Tibial nerve (tissue), 4 donors: ENCODE measurements around the gene ATP4A. TPM values are rescaled to one million over a fixed set of nuclear protein-coding genes. Genes with fewer than 3 reads are reported as not detected.
A peak's percentile ranks its signal among the peaks of the same experiment; 100 is the strongest.

ENCODE experiments used
- DNase-seq, 2 donors: peaks; one replicate each; pipeline ENCODE4 v3.0.0-alpha.2; 2019; ENCODE audit warnings: low spot score in 2 of 2
- H3K27ac ChIP-seq, 4 donors: fragments of 200-600 bp; sonication (generic) in 3 of 4; one replicate each; pipeline ENCODE4 v1.5.1; 2017 to 2019; ENCODE audit warnings: mild to moderate bottlenecking in 1 of 4
- H3K27me3 ChIP-seq, 2 donors: fragments of 200-600 bp; sonication (generic) in 1 of 2; one replicate each; pipeline versions ENCODE4 v1.5.1 to v1.6.0; 2017 to 2019
- H3K36me3 ChIP-seq, 3 donors: fragments of 200-600 bp; sonication (generic); one replicate each; pipeline ENCODE4 v1.5.1; 2018 to 2019
- H3K4me1 ChIP-seq, 4 donors: fragments of 200-600 bp; sonication (generic) in 3 of 4; one replicate each; pipeline ENCODE4 v1.5.1; 2017 to 2019
- H3K4me3 ChIP-seq, 4 donors: fragments of 200-600 bp; sonication (generic) in 3 of 4; one replicate each; pipeline ENCODE4 v1.5.1; 2017 to 2019; ENCODE audit warnings: mild to moderate bottlenecking in 1 of 4, moderate library complexity in 1 of 4
- H3K9me3 ChIP-seq, 4 donors: fragments of 200-600 bp; sonication (generic) in 3 of 4; one replicate each; pipeline ENCODE4 v1.5.1; 2017 to 2019
- EP300 ChIP-seq, 2 donors: sonication (generic); formaldehyde crosslinking; IDR thresholded peaks; one replicate each; pipeline ENCODE4 v1.6.1; 2017; ENCODE audit warnings: antibody characterized with exemption in 2 of 2, mild to moderate bottlenecking in 1 of 2
- POLR2A ChIP-seq, 2 donors: fragments of 450-650 bp; IDR thresholded peaks; one replicate each; pipeline ENCODE4 v1.6.1; 2017; ENCODE audit warnings: antibody characterized with exemption in 2 of 2, mild to moderate bottlenecking in 2 of 2, moderate library complexity in 2 of 2
- WGBS, 2 donors: methylation state at CpG; one replicate each; pipeline ENCODE4 v1.1.5; 2018; 5-methylcytosine and 5-hydroxymethylcytosine counted together
- total RNA-seq, 4 donors: library from RNA; depleted of rRNA; stranded (reverse); fragments of >200 nt; gene quantifications; one replicate each; pipeline ENCODE4 v1.1.0, GENCODE V29; 2016
- TF ChIP-seq, protein P1 (sequence below), 5 experiments: fragments of 200-600 bp in 3 of 5; fragments of 450-650 bp in 2 of 5; sonication (generic) in 3 of 5; IDR thresholded peaks; one replicate each; pipeline ENCODE4 v1.5.1; 2016 to 2019; ENCODE audit warnings: antibody characterized with exemption in 5 of 5, mild to moderate bottlenecking in 3 of 5, moderate library complexity in 2 of 5

Gene ATP4A
- total RNA-seq, 4 donors from 2014 or later, result 0.63 TPM; not detected in 3

DNA sequence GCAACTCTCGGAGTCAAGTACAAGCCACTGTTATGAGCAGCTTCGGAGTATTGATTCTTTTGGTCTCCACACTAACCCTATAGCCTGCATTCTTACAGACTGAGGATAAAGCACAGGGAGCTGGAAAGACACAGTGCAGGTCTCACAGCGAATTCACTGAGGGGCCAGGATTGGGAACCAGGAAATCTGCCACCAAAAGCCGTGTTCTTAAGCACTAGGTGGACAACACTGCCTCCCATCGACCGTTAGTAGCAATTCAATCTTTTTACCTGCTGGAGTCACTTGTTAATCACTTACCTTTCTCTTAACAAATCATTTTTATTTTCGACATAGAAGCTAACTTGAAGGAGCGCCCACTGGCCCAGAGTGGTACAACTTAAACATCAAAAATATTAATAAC is 28.8 kb upstream of the ATP4A start:
- H3K4me1 ChIP-seq, result no peaks in the 10 kb centered on the region
- H3K27me3 ChIP-seq, result peaks cover 0 to 6% of the 10 kb centered on the region in 2 donors
- 27 to 32% methylated on average over 8 of the region's 8 CpGs for WGBS, 2 donors
- no peak overlapping the region for H3K4me3 ChIP-seq
- no peak overlapping the region for H3K27ac ChIP-seq
- H3K36me3 ChIP-seq, result no peaks in the 10 kb centered on the region
- DNase-seq, result no peak
- TF ChIP-seq, protein P1, sequence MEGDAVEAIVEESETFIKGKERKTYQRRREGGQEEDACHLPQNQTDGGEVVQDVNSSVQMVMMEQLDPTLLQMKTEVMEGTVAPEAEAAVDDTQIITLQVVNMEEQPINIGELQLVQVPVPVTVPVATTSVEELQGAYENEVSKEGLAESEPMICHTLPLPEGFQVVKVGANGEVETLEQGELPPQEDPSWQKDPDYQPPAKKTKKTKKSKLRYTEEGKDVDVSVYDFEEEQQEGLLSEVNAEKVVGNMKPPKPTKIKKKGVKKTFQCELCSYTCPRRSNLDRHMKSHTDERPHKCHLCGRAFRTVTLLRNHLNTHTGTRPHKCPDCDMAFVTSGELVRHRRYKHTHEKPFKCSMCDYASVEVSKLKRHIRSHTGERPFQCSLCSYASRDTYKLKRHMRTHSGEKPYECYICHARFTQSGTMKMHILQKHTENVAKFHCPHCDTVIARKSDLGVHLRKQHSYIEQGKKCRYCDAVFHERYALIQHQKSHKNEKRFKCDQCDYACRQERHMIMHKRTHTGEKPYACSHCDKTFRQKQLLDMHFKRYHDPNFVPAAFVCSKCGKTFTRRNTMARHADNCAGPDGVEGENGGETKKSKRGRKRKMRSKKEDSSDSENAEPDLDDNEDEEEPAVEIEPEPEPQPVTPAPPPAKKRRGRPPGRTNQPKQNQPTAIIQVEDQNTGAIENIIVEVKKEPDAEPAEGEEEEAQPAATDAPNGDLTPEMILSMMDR (IDR thresholded peaks at IDR 0.05), result peak in 2 of 5 experiments; percentile 27 to 30
- TF ChIP-seq POLR2A (IDR thresholded peaks at IDR 0.05), result no peak
- no peaks in the 10 kb centered on the region for H3K9me3 ChIP-seq

- H3K27me3 ChIP-seq, result peaks cover 0 to 6% of the 10 kb centered on the region in 2 donors
Observed at GRCh38 chr19:35590875-35591274, 27.4 kb upstream of the ATP4A start.

DNA sequence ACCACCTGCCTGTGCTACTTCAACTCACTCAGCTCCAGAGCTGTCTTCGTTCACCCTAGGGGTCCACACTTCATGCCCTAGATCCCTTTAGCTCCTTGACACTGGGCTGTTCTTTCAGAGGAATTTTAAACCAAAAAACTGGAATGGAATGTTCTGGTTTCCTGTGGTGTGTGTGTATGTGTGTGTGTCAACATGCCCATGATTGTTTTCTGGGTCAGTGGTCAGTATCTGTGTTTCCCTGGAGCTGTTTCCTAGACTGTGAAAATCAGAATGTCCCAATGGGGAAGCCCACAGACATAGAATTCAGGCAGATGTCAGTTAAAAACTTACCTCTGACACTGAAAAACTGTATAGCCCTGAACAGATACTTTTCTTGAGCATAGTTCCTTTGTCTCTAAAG is 23.9 kb upstream of the ATP4A start:
- no peaks in the 10 kb centered on the region for H3K27me3 ChIP-seq
- no peaks in the 10 kb centered on the region for H3K36me3 ChIP-seq
- no peaks in the 10 kb centered on the region for H3K4me1 ChIP-seq
- TF ChIP-seq POLR2A (IDR thresholded peaks at IDR 0.05), result no peak
- no peak for TF ChIP-seq EP300 (IDR thresholded peaks at IDR 0.05)
- TF ChIP-seq, protein P1 (IDR thresholded peaks at IDR 0.05), result no peak
- no peak for DNase-seq
- no peak overlapping the region for H3K27ac ChIP-seq
- H3K9me3 ChIP-seq, result peaks cover 0 to 6% (median 0%) of the 10 kb centered on the region in 4 donors
- no peak overlapping the region for H3K4me3 ChIP-seq
- 23 to 55% methylated on average over 1 of the region's 1 CpG for WGBS, 2 donors

More at GRCh38 chr19:35590875-35591274, 27.4 kb upstream of the ATP4A start:
- no peaks in the 10 kb centered on the region for H3K4me1 ChIP-seq
- no peak for DNase-seq
- no peak overlapping the region for H3K4me3 ChIP-seq
- no peak overlapping the region for H3K27ac ChIP-seq
- H3K9me3 ChIP-seq, result no peaks in the 10 kb centered on the region
- H3K36me3 ChIP-seq, result no peaks in the 10 kb centered on the region
- WGBS, 2 donors, result 73 to 79% methylated on average over 3 of the region's 3 CpGs
- TF ChIP-seq EP300 (IDR thresholded peaks at IDR 0.05) (no peak), POLR2A (IDR thresholded peaks at IDR 0.05) (no peak)
- TF ChIP-seq, protein P1 (IDR thresholded peaks at IDR 0.05), result no peak

DNA sequence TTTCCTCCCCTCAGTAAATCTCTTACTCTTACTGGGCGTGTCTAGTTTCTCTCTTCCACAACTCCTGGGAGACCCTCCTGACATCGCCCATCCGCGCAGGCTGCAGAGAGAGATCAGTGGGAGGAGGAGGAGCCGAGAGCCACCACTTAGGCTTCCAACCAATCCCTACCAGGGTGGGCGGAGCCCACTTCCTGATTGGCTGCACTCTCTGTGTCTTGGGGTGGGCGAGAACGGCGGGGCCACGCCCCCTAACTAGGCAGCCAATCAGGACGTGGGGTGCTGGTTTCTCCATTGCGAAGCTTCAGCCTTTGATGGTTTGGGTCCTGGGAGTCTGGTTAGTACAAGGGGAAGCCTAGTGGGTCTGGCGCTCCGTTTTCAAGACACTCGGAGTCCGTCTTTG is 22.4 kb upstream of the ATP4A start, which contains the start of gene PMIS2:
TSS of gene PMIS2 (plus strand) at position 326 of the 400 bp plus-strand sequence. CDS start 87 bp downstream, outside the sequence.
- WGBS, 2 donors, result 45 to 51% methylated on average over 16 of the region's 16 CpGs

DNA sequence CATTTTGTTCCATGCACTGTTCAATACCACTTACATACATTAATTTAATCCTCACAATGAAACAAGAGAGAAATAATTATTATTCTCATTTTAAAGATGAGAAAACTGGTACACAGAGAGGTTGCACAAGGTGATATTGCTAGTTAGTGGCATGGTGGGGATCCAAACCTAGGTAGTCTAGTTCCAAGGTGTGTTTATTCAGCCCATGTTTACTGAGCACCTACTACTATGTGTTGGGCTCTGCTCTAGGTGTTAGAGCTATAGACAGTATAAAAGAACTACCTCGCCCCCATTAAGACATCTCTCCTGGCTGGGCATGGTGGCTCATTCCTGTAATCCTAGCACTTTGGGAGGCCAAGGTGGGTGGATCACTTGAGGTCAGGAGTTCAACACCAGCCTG is 19.3 kb upstream of the ATP4A start:
- Histone ChIP-seq H3K4me1 (no peaks in the 10 kb centered on the region), H3K27me3 (no peaks in the 10 kb centered on the region), H3K9me3 (peaks cover 0 to 20% (median 0%) of the 10 kb centered on the region in 4 donors), H3K27ac (no peak overlapping the region), H3K4me3 (no peak overlapping the region), H3K36me3 (no peaks in the 10 kb centered on the region)
- DNase-seq, result no peak
- 75 to 93% methylated on average over 1 of the region's 1 CpG for WGBS, 2 donors
- TF ChIP-seq EP300 (IDR thresholded peaks at IDR 0.05), result no peak
- TF ChIP-seq POLR2A (IDR thresholded peaks at IDR 0.05), result no peak
- TF ChIP-seq, protein P1 (IDR thresholded peaks at IDR 0.05), result no peak

More for the DNA sequence above, 22.4 kb upstream of the ATP4A start, which contains the start of gene PMIS2:
- H3K36me3 ChIP-seq, result no peaks in the 10 kb centered on the region
- H3K27ac ChIP-seq, result no peak within 1 kb of the TSS
- no peak for DNase-seq
- H3K4me3 ChIP-seq, result no peak within 1 kb of the TSS
- peaks cover 0 to 17% (median 0%) of the 10 kb centered on the region in 4 donors for H3K9me3 ChIP-seq
- H3K27me3 ChIP-seq, result no peaks in the 10 kb centered on the region
- no peaks in the 10 kb centered on the region for H3K4me1 ChIP-seq
- TF ChIP-seq, protein P1 (IDR thresholded peaks at IDR 0.05), result no peak
- TF ChIP-seq POLR2A (IDR thresholded peaks at IDR 0.05) (no peak), EP300 (IDR thresholded peaks at IDR 0.05) (no peak)
